ENCODE results near the gene RDH13.

RDH13 gene

GRCh38 chr19:55095260-55096060 is 32.5 kb upstream of the RDH13 start:
- H3K4me1 ChIP-seq (ENCODE audit: control insufficient read depth, low read length), result 0 out of 2 replicates have a peak, but pooled peaks cover 2% of the 10 kb centered on the region

GRCh38 chr19:55094456-55095259 is 31.7 kb upstream of the RDH13 start:
- no peaks in the 10 kb centered on the region for H3K9me3 ChIP-seq (ENCODE audit: control insufficient read depth, insufficient read depth, low read length)
- H4K20me1 ChIP-seq (ENCODE audit: control insufficient read depth, insufficient read depth, low read depth, low read length), result 0 out of 2 replicates have a peak, but pooled peaks cover 6% of the 10 kb centered on the region
- 0 out of 2 replicates have a peak, but pooled peaks cover 2% of the 10 kb centered on the region for H3K4me1 ChIP-seq (ENCODE audit: control insufficient read depth, low read length)
- no peaks in the 10 kb centered on the region for H3K9me2 ChIP-seq (replicated peaks; ENCODE audit: control insufficient read depth, low read length)
- H3F3A ChIP-seq (ENCODE audit: control insufficient read depth, insufficient read depth), result 0 out of 2 replicates have a peak, but pooled peaks cover 2% of the 10 kb centered on the region
- H3K4me2 ChIP-seq (ENCODE audit: low read length), result no peak overlapping the region
- H3K79me2 ChIP-seq (ENCODE audit: control insufficient read depth, low read length), result 0 out of 2 replicates have a peak, but pooled peaks cover 3% of the 10 kb centered on the region
- TF ChIP-seq CTCF (IDR thresholded peaks at IDR 0.05; ENCODE audit: low read depth, low read length, poor library complexity, severe bottlenecking) (no peak), EZH2phosphoT487 (IDR thresholded peaks at IDR 0.05; ENCODE audit: borderline replicate concordance, low read length) (no peak)
- no peak overlapping the region for H3K27ac ChIP-seq (ENCODE audit: low read depth, low read length)
- no peak overlapping the region for H3K4me3 ChIP-seq (ENCODE audit: low read length)
- H3K36me3 ChIP-seq (ENCODE audit: control insufficient read depth, low read length), result peaks cover 44% of the 10 kb centered on the region
- no peaks in the 10 kb centered on the region for H3K27me3 ChIP-seq (ENCODE audit: control insufficient read depth, low read length)

More at GRCh38 chr19:55095260-55096060, 32.5 kb upstream of the RDH13 start:
- Histone ChIP-seq H3K9me2 (replicated peaks; ENCODE audit: control insufficient read depth, low read length) (no peaks in the 10 kb centered on the region), H3K79me2 (ENCODE audit: control insufficient read depth, low read length) (0 out of 2 replicates have a peak, but pooled peaks cover 3% of the 10 kb centered on the region), H3K9me3 (ENCODE audit: control insufficient read depth, insufficient read depth, low read length) (no peaks in the 10 kb centered on the region), H3K4me3 (ENCODE audit: low read length) (no peak overlapping the region), H3F3A (ENCODE audit: control insufficient read depth, insufficient read depth) (no peaks in the 10 kb centered on the region), H3K27ac (ENCODE audit: low read depth, low read length) (no peak overlapping the region), H3K36me3 (ENCODE audit: control insufficient read depth, low read length) (peaks cover 50% of the 10 kb centered on the region), H3K27me3 (ENCODE audit: control insufficient read depth, low read length) (no peaks in the 10 kb centered on the region), H4K20me1 (ENCODE audit: control insufficient read depth, insufficient read depth, low read depth, low read length) (0 out of 2 replicates have a peak, but pooled peaks cover 6% of the 10 kb centered on the region), H3K4me2 (ENCODE audit: low read length) (no peak overlapping the region)
- TF ChIP-seq CTCF (IDR thresholded peaks at IDR 0.05; ENCODE audit: low read depth, low read length, poor library complexity, severe bottlenecking) (no peak), EZH2phosphoT487 (IDR thresholded peaks at IDR 0.05; ENCODE audit: borderline replicate concordance, low read length) (no peak)

GRCh38 chr19:55092423-55093318 is 29.7 kb upstream of the RDH13 start:
- Histone ChIP-seq H3K9me2 (replicated peaks; ENCODE audit: control insufficient read depth, low read length) (no peaks in the 10 kb centered on the region), H3K36me3 (ENCODE audit: control insufficient read depth, low read length) (peaks cover 41% of the 10 kb centered on the region), H3F3A (ENCODE audit: control insufficient read depth, insufficient read depth) (peaks cover 5% of the 10 kb centered on the region; the same call in 1 of the 2 replicates), H3K4me2 (ENCODE audit: low read length) (no peak overlapping the region), H4K20me1 (ENCODE audit: control insufficient read depth, insufficient read depth, low read depth, low read length) (peaks cover 6% of the 10 kb centered on the region; the same call in 1 of the 2 replicates), H3K4me3 (ENCODE audit: low read length) (no peak overlapping the region), H3K4me1 (ENCODE audit: control insufficient read depth, low read length) (no peaks in the 10 kb centered on the region), H3K27me3 (ENCODE audit: control insufficient read depth, low read length) (no peaks in the 10 kb centered on the region), H3K9me3 (ENCODE audit: control insufficient read depth, insufficient read depth, low read length) (no peaks in the 10 kb centered on the region), H3K27ac (ENCODE audit: low read depth, low read length) (no peak overlapping the region), H3K79me2 (ENCODE audit: control insufficient read depth, low read length) (no peaks in the 10 kb centered on the region)
- TF ChIP-seq CTCF (IDR thresholded peaks at IDR 0.05; ENCODE audit: low read depth, low read length, poor library complexity, severe bottlenecking) (no peak), EZH2phosphoT487 (IDR thresholded peaks at IDR 0.05; ENCODE audit: borderline replicate concordance, low read length) (no peak)
